GM23338 (cell line): ENCODE measurements around the gene LIMK2. TPM values are rescaled to one million over a fixed set of nuclear protein-coding genes. Genes with fewer than 3 reads are reported as not detected.

Experiments used
- ATAC-seq: fragments of 200-7000 bp; cut with Tn5 transposase; 3 replicates; pipeline ENCODE4 v1.9.1; 2020
- DNase-seq: peaks from one replicate; pipeline ENCODE4 v3.0.0-alpha.2; 2015; ENCODE audit warnings: low spot score
- H2AFZ ChIP-seq: fragments of 200-600 bp; sonication (generic); 2 replicates; pipeline ENCODE4 v1.8.0; 2016; ENCODE audit warnings: antibody characterized with exemption, mild to moderate bottlenecking, moderate library complexity
- H3F3A ChIP-seq: fragments of 200-600 bp; sonication (generic); replicated peaks from 2 replicates; pipeline ENCODE4 v1.8.0; 2017; ENCODE audit warnings: antibody characterized with exemption, mixed run types, low read depth
- H3K27ac ChIP-seq: fragments of 200-600 bp; sonication (generic); 2 replicates; pipeline ENCODE4 v1.6.1; 2016; ENCODE audit warnings: low read depth
- H3K27me3 ChIP-seq: fragments of 200-600 bp; sonication (generic); 2 replicates; pipeline ENCODE4 v1.8.0; 2016; ENCODE audit warnings: mild to moderate bottlenecking, mixed run types, moderate library complexity; ENCODE audit not compliant: insufficient read depth
- H3K36me3 ChIP-seq: fragments of 200-600 bp; sonication (generic); 2 replicates; pipeline ENCODE4 v1.8.0; 2016; ENCODE audit warnings: mild to moderate bottlenecking; ENCODE audit not compliant: insufficient read depth
- H3K4me1 ChIP-seq: fragments of 200-600 bp; sonication (generic); 2 replicates; pipeline ENCODE4 v1.8.0; 2016; ENCODE audit warnings: mild to moderate bottlenecking, moderate library complexity; ENCODE audit not compliant: insufficient read depth
- H3K4me2 ChIP-seq: fragments of 200-600 bp; sonication (generic); 2 replicates; pipeline ENCODE4 v1.7.1; 2017; ENCODE audit warnings: mixed run types
- H3K4me3 ChIP-seq: fragments of 200-600 bp; sonication (generic); 2 replicates; pipeline ENCODE4 v1.6.1; 2016; ENCODE audit warnings: mixed run types
- H3K79me2 ChIP-seq: fragments of 200-600 bp; sonication (generic); replicated peaks from 2 replicates; pipeline ENCODE4 v1.8.0; 2017; ENCODE audit warnings: mild to moderate bottlenecking; ENCODE audit not compliant: insufficient read depth
- H3K9me2 ChIP-seq: fragments of 200-600 bp; sonication (generic); 2 replicates; pipeline ENCODE4 v1.8.0; 2017; ENCODE audit not compliant: insufficient read depth
- H4K20me1 ChIP-seq: fragments of 200-600 bp; sonication (generic); replicated peaks from 2 replicates; pipeline ENCODE4 v1.8.0; 2017; ENCODE audit warnings: mild to moderate bottlenecking; ENCODE audit not compliant: insufficient read depth
- H3K27ac Mint-ChIP-seq: 2 replicates; pipeline ENCODE4 v1.8.0; 2020; ENCODE audit warnings: inconsistent platforms, mild to moderate bottlenecking, moderate library complexity, mixed read lengths
- H3K27me3 Mint-ChIP-seq: 3 replicates; pipeline ENCODE4 v1.8.0; 2022; ENCODE audit warnings: low read depth, mild to moderate bottlenecking, moderate library complexity, mixed read lengths, inconsistent platforms; ENCODE audit not compliant: insufficient read depth, poor library complexity
- H3K36me3 Mint-ChIP-seq: 3 replicates; pipeline ENCODE4 v1.8.0; 2021; ENCODE audit warnings: low read depth, mild to moderate bottlenecking, inconsistent platforms, moderate library complexity, mixed read lengths
- H3K4me1 Mint-ChIP-seq: 3 replicates; pipeline ENCODE4 v1.8.0; 2020; ENCODE audit warnings: mild to moderate bottlenecking, inconsistent platforms, mixed read lengths
- H3K4me3 Mint-ChIP-seq: 3 replicates; pipeline ENCODE4 v1.8.0; 2021; ENCODE audit warnings: moderate library complexity, mild to moderate bottlenecking, inconsistent platforms, mixed read lengths
- H3K9me3 Mint-ChIP-seq: 3 replicates; pipeline ENCODE4 v1.8.0; 2020; ENCODE audit warnings: moderate library complexity, mild to moderate bottlenecking, inconsistent platforms, mixed read lengths
- EZH2 ChIP-seq: fragments of 200-600 bp; sonication (generic); IDR thresholded peaks from one replicate; pipeline ENCODE4 v1.8.0; 2017; ENCODE audit warnings: antibody characterized with exemption, mild to moderate bottlenecking, low read depth; ENCODE audit not compliant: unreplicated experiment
- JUNB ChIP-seq: IDR thresholded peaks from one replicate; pipeline ENCODE4 v1.6.1; 2016; ENCODE audit warnings: antibody characterized with exemption; ENCODE audit not compliant: unreplicated experiment
- NANOG ChIP-seq: IDR thresholded peaks from 2 replicates; pipeline ENCODE4 v1.6.1; 2016; ENCODE audit warnings: antibody characterized with exemption, borderline replicate concordance
- POLR2AphosphoS5 ChIP-seq: IDR thresholded peaks from 2 replicates; pipeline ENCODE4 v1.6.1; 2016; ENCODE audit warnings: antibody characterized with exemption, low read depth
- STAT1 ChIP-seq: IDR thresholded peaks from one replicate; pipeline ENCODE4 v1.6.1; 2016; ENCODE audit warnings: antibody characterized with exemption; ENCODE audit not compliant: unreplicated experiment
- ZNF331 ChIP-seq: fragments of 250-450 bp; sonication (Bioruptor Pico); IDR thresholded peaks from 2 replicates; pipeline ENCODE4 v1.5.0; 2020; ENCODE audit warnings: low read depth, mild to moderate bottlenecking, moderate library complexity
- polyA plus RNA-seq: library from polyadenylated mRNA; unstranded; fragments of >200 nt; fragmentation: Nextera tagmentation; extraction: Ambion mirVana; gene quantifications from 2 replicates; pipeline ENCODE4 v1.2.1, GENCODE V29; 2016
- total RNA-seq: library from RNA; depleted of rRNA; stranded (reverse); fragments of >200 nt; shearing (Covaris generic); gene quantifications from 2 replicates; pipeline ENCODE4 v1.2.3, GENCODE V29; 2014
- TF ChIP-seq, protein P1 (sequence below): fragments of 250-450 bp; sonication (Bioruptor Pico); IDR thresholded peaks from 2 replicates; pipeline ENCODE4 v1.5.0; 2020; ENCODE audit warnings: mild to moderate bottlenecking, moderate library complexity

Gene LIMK2
- total and polyA plus RNA-seq, 2 experiments from 2014 or later = 12.5 to 39.8 TPM

DNA sequence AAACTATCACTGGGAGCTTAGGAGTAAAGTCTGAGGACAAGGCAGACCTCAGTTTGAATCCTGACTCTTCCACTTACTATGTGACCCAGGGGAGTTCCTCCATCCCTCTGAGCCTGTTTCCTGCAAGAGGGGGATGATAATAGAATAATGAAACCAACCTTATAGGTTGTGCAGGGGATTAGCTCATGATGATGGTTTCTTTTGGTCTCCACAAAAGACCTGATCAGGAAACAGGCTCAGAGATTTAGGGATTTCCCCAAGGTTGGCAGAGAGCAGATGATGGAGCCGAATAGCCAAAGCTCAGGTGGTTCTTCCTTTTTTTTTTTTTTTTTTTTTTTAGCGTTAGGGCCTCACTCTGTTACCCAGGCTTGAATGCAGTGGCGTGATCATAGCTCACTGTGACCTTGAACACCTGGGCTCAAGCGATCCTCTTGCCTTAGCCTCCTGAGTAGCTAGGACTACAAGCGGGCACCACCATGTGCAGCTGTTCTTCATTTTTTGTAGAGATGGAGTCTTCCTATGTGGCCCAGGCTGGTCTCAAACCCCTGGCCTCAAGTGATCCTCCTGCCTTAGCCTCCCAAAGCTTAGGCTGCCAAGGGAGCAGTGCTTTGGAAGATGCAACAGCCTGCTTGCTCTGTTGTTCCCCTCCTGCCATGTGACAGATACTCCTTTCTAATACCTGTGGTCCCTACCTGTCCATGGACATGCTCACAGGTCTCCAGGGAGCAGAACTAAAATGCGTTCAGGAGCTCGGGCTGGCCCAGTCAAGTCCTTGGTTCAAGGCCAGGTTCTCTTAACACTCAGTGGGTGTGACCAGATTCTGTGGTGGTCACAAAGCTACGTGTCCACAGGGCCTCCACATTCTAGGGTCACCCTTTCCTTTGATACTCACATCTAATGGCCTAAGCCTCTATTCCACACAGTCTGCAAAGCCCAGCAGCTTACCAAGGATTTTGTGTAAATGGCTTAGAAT is 111.8 kb downstream of the LIMK2 start (continued):
- TF ChIP-seq, protein P1, sequence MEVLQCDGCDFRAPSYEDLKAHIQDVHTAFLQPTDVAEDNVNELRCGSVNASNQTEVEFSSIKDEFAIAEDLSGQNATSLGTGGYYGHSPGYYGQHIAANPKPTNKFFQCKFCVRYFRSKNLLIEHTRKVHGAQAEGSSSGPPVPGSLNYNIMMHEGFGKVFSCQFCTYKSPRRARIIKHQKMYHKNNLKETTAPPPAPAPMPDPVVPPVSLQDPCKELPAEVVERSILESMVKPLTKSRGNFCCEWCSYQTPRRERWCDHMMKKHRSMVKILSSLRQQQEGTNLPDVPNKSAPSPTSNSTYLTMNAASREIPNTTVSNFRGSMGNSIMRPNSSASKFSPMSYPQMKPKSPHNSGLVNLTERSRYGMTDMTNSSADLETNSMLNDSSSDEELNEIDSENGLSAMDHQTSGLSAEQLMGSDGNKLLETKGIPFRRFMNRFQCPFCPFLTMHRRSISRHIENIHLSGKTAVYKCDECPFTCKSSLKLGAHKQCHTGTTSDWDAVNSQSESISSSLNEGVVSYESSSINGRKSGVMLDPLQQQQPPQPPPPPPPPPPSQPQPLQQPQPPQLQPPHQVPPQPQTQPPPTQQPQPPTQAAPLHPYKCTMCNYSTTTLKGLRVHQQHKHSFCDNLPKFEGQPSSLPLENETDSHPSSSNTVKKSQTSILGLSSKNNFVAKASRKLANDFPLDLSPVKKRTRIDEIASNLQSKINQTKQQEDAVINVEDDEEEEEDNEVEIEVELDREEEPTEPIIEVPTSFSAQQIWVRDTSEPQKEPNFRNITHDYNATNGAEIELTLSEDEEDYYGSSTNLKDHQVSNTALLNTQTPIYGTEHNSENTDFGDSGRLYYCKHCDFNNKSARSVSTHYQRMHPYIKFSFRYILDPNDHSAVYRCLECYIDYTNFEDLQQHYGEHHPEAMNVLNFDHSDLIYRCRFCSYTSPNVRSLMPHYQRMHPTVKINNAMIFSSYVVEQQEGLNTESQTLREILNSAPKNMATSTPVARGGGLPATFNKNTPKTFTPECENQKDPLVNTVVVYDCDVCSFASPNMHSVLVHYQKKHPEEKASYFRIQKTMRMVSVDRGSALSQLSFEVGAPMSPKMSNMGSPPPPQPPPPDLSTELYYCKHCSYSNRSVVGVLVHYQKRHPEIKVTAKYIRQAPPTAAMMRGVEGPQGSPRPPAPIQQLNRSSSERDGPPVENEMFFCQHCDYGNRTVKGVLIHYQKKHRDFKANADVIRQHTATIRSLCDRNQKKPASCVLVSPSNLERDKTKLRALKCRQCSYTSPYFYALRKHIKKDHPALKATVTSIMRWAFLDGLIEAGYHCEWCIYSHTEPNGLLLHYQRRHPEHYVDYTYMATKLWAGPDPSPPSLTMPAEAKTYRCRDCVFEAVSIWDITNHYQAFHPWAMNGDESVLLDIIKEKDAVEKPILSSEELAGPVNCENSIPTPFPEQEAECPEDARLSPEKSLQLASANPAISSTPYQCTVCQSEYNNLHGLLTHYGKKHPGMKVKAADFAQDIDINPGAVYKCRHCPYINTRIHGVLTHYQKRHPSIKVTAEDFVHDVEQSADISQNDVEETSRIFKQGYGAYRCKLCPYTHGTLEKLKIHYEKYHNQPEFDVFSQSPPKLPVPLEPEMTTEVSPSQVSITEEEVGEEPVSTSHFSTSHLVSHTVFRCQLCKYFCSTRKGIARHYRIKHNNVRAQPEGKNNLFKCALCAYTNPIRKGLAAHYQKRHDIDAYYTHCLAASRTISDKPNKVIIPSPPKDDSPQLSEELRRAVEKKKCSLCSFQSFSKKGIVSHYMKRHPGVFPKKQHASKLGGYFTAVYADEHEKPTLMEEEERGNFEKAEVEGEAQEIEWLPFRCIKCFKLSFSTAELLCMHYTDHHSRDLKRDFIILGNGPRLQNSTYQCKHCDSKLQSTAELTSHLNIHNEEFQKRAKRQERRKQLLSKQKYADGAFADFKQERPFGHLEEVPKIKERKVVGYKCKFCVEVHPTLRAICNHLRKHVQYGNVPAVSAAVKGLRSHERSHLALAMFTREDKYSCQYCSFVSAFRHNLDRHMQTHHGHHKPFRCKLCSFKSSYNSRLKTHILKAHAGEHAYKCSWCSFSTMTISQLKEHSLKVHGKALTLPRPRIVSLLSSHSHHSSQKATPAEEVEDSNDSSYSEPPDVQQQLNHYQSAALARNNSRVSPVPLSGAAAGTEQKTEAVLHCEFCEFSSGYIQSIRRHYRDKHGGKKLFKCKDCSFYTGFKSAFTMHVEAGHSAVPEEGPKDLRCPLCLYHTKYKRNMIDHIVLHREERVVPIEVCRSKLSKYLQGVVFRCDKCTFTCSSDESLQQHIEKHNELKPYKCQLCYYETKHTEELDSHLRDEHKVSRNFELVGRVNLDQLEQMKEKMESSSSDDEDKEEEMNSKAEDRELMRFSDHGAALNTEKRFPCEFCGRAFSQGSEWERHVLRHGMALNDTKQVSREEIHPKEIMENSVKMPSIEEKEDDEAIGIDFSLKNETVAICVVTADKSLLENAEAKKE (CRISPR knock-in tag) = no peak
- TF ChIP-seq EZH2 (no peak), NANOG (no peak), STAT1 (no peak)

DNA sequence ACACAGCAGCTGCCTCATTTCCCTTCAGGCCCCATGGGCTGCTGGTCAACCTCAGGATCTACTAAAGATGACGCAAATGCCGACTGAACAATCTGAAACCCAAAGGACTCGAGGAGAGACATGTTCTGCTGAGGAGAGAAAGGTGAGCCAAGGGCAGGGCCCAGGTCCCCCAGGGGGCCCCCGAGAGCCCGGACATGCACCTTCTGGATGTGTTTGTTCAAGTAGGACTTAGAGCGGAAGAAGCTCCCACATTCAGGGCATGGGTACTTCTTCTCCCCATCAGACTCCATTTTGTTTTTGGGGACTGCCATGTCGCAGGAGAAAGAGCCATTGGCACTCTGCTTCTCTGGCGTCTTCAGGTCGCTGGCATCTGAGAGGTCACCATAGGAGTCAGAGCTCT is 114.8 kb downstream of the LIMK2 start:
- no peak for TF ChIP-seq JUNB
- TF ChIP-seq POLR2AphosphoS5 = no peak
- no peak for TF ChIP-seq ZNF331 (CRISPR knock-in tag)
- Mint-ChIP-seq H3K36me3 (peaks cover 69% of the 10 kb centered on the region), H3K4me1 (peaks cover 4% of the 10 kb centered on the region; the same call in 2 of the 3 replicates), H3K4me3 (no peak overlapping the region), H3K27ac (no peak overlapping the region), H3K9me3 (no peaks in the 10 kb centered on the region), H3K27me3 (peaks cover 6% of the 10 kb centered on the region)
- H3K4me1 ChIP-seq = no peaks in the 10 kb centered on the region
- no peak overlapping the region for H3K4me2 ChIP-seq
- H3K27ac ChIP-seq = no peak overlapping the region
- no peak overlapping the region for H3K4me3 ChIP-seq
- no peaks in the 10 kb centered on the region for H3F3A ChIP-seq
- peaks cover 11% of the 10 kb centered on the region for H3K79me2 ChIP-seq
- H3K27me3 ChIP-seq = no peaks in the 10 kb centered on the region
- H2AFZ ChIP-seq = no peak overlapping the region
- H3K9me2 ChIP-seq = no peaks in the 10 kb centered on the region
- ATAC-seq = no peak
- peaks cover 23% of the 10 kb centered on the region for H3K36me3 ChIP-seq
- peaks cover 19% of the 10 kb centered on the region for H4K20me1 ChIP-seq
- no peak for DNase-seq
